AG04450 (cell line): ENCODE results near the gene ZDHHC24. TPM values are rescaled to one million over a fixed set of nuclear protein-coding genes. Genes with fewer than 3 reads are reported as not detected.

ENCODE experiments used
- CTCF ChIA-PET: fragments of 300-600, 350-600 bp; formaldehyde crosslinking; extraction: SDS; loops from one replicate; lab custom pipeline; 2022; ENCODE audit warnings: antibody characterized with exemption, inconsistent platforms; lab: Charles Lee
- POLR2A ChIA-PET: fragments of 350-600 bp; formaldehyde crosslinking; extraction: SDS; loops from one replicate; lab custom pipeline; 2021; ENCODE audit warnings: antibody characterized with exemption, inconsistent platforms; lab: Yijun Ruan, JAX
- DNase-seq: peaks from one replicate; pipeline ENCODE4 v3.0.0-alpha.2; 2011; ENCODE audit warnings: low read depth, low spot score
- H3K27ac ChIP-seq: one replicate; pipeline ENCODE4 v1.5.1; 2012; ENCODE audit warnings: low read depth, low read length, control low read depth
- H3K27me3 ChIP-seq: one replicate; pipeline ENCODE4 v1.6.0; 2012; ENCODE audit warnings: low read length; ENCODE audit not compliant: control insufficient read depth, insufficient read depth
- H3K4me3 ChIP-seq: 2 replicates; pipeline ENCODE4 v1.5.1; 2011; ENCODE audit warnings: mild to moderate bottlenecking, low read depth, low read length, control low read depth
- H3K9me3 ChIP-seq: 2 replicates; pipeline ENCODE4 v1.5.1; 2012; ENCODE audit warnings: low read length; ENCODE audit not compliant: control insufficient read depth, insufficient read depth
- polyA plus RNA-seq: library from polyadenylated mRNA; depleted of rRNA; stranded (reverse); fragments of >200 nt; gene quantifications from 2 replicates; pipeline ENCODE4 v1.2.3, GENCODE V29; 2011
- TF ChIP-seq, protein P1 (sequence below): IDR thresholded peaks from 2 replicates; pipeline ENCODE4 v1.5.1; 2011; ENCODE audit warnings: low read depth, low read length, control low read depth, inconsistent platforms

ZDHHC24 gene
- polyA plus RNA-seq, 1 experiment, result 6.2 TPM

DNA sequence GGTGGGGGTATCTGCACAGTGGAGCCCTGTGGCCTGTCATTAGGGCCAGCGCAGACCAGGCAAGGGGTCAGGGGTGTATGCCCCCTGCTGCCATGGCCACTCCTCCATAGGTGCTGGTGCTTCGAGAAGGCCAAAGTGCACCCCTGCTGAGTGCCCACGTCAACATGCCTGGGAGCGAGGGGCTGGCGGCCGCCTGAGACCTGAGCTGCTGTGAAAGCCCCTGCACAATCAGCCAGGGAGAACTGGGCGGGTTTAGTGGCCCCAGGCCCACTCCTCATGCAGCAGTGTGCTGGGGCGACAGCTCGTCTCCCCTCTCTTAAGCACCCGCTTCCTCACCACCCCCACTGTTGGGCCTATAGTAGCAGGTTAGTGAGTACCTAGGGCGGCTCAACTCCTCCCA, 14.0 kb downstream of the ZDHHC24 start:
- TF ChIP-seq, protein P1, sequence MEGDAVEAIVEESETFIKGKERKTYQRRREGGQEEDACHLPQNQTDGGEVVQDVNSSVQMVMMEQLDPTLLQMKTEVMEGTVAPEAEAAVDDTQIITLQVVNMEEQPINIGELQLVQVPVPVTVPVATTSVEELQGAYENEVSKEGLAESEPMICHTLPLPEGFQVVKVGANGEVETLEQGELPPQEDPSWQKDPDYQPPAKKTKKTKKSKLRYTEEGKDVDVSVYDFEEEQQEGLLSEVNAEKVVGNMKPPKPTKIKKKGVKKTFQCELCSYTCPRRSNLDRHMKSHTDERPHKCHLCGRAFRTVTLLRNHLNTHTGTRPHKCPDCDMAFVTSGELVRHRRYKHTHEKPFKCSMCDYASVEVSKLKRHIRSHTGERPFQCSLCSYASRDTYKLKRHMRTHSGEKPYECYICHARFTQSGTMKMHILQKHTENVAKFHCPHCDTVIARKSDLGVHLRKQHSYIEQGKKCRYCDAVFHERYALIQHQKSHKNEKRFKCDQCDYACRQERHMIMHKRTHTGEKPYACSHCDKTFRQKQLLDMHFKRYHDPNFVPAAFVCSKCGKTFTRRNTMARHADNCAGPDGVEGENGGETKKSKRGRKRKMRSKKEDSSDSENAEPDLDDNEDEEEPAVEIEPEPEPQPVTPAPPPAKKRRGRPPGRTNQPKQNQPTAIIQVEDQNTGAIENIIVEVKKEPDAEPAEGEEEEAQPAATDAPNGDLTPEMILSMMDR, result no peak
- Histone ChIP-seq H3K27ac (no peak overlapping the region), H3K9me3 (no peaks in the 10 kb centered on the region), H3K27me3 (no peaks in the 10 kb centered on the region), H3K4me3 (no peak overlapping the region)
- POLR2A ChIA-PET, result interaction anchor here (0.5 kb wide), 1 partner anchor 10 kb away, joined by 10 read pairs; no protein-coding TSS in a partner anchor
- CTCF ChIA-PET, result no interaction called here
- DNase-seq, result no peak

DNA sequence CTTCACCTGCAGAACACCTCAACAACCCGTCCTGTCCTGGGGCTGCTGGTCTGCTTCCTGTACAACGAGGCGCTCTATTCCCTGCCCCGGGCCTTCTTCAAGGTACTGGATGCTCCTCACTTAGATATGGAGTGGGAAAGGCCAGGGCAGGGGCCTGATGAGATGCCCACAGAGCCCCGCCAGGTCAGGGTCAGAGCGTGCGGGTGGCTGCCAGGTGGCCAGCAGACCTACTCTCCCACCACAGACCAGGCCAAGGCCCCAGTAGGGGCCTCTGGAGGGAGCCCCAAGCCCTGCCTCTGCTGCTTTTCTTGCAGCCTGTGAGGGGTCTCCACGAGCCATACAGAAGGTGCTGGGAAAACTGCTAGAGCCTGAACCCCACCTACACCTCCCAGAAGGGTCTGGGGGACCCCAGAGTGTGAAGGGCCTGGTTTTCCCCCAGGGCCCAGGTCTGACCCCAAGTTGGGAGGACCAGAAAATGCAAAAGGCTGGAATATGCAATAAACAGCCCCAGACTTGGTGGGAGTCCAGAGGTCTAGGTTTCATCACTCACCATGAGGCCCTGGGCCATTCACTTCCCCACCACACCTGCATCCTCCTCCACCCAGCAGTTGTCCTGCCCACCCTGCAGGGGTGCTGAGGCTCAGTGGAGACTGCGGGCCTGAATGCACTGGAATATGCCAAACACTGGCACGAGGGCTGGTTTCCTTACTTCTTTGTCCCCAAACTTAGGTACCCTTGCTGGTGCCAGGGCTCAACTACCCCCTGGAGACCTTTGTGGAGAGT, 14.7 kb downstream of the ZDHHC24 start:
- DNase-seq, result no peak
- Histone ChIP-seq H3K4me3 (no peak overlapping the region), H3K9me3 (no peaks in the 10 kb centered on the region), H3K27ac (no peak overlapping the region), H3K27me3 (no peaks in the 10 kb centered on the region)
- TF ChIP-seq, protein P1, result no peak
- ChIA-PET POLR2A (interaction anchor here (0.5 kb wide), 1 partner anchor 10 kb away, joined by 10 read pairs; no protein-coding TSS in a partner anchor), CTCF (no interaction called here)

DNA sequence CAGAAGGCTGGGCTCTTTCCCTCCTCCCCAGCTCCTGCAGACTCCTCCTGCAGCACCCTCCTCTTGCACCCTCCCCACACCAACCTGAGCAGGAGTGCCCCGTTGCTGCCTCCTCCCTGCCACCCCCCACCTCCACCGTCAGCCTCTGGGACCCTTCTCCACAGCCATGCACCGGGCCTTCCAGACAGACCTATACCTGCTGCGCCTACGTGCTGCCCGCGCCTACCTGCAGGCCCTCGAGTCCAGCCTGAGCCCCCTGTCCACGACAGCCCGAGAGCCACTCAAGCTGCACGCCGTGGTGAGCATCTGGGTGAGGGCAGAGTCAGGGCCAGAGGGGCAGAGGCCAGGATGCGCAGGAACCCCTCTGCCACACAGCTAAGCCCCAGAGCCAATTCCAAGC, 16.2 kb downstream of the ZDHHC24 start:
- no peaks in the 10 kb centered on the region for H3K27me3 ChIP-seq
- no peak overlapping the region for H3K4me3 ChIP-seq
- ChIA-PET POLR2A (no interaction called here), CTCF (no interaction called here)
- no peak overlapping the region for H3K27ac ChIP-seq
- no peak for DNase-seq
- TF ChIP-seq, protein P1, result no peak
- H3K9me3 ChIP-seq, result no peaks in the 10 kb centered on the region

DNA sequence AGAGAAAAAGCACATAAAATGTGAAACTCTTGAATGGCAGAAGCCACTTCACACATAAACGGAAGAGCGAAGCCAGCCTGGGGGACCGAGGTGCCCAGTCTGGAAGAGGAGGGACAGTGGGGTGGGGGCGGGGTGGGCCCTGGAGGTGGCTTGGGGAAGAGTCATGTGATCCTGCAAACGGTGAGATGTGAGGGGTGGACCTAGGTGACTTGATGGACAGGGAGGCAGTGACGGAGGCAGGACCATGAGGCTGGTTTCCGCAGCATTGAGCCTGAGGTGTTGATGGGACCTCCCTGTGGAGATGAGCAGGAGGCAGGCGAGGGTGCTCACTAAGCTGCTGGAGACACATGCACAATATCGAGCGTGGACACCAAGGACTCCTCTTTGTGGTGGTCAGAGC, 16.8 kb downstream of the ZDHHC24 start:
- H3K27me3 ChIP-seq, result no peaks in the 10 kb centered on the region
- H3K27ac ChIP-seq, result no peak overlapping the region
- no peak overlapping the region for H3K4me3 ChIP-seq
- no peak for DNase-seq
- POLR2A ChIA-PET, result no interaction called here
- TF ChIP-seq, protein P1, result no peak
- CTCF ChIA-PET, result no interaction called here
- H3K9me3 ChIP-seq, result no peaks in the 10 kb centered on the region

DNA sequence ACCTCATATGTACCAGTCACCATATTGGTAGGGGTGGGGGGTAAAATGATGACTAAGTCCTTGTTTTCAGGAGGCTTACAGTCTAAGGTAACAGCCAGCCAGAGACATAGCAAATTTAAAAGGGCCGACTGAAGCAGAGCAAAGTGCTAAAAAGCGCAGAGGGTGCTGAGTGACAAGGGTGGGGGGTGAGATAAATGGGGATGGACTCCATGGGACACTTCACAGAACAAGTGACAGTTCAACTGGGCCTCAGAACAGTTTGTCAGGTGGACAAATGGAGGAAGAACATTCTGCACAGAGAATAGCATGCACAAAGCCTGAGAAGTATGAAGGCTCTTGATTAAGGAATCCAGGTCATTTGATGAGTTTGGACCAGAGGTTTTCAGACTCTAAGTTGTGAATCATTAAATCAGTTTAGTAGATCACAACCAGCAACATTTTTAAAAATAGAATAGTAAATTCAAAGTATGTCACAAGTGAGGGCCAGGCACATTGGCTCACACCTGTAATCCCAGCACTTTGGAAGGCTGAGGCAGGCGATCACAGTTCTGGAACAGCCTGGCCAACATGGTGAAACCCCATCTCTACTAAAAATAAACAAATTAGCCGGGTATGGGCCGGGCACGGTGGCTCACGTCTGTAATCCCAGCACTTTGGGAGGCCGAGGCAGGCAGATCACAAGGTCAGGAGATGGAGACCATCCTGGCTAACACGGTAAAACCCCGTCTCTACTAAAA, 21.4 kb downstream of the ZDHHC24 start:
- Histone ChIP-seq H3K27ac (no peak overlapping the region), H3K27me3 (no peaks in the 10 kb centered on the region), H3K4me3 (no peak overlapping the region), H3K9me3 (no peaks in the 10 kb centered on the region)
- ChIA-PET CTCF (no interaction called here), POLR2A (interaction anchor here (0.5 kb wide), 1 partner anchor 472 kb away, joined by 4 read pairs; no protein-coding TSS in a partner anchor)
- TF ChIP-seq, protein P1, result no peak
- DNase-seq, result no peak
